Psoas muscle (tissue), 8 donors: ENCODE measurements around the gene KLHL9. TPM values are rescaled to one million over a fixed set of nuclear protein-coding genes. Genes with fewer than 3 reads are reported as not detected.

Experiments
- ATAC-seq, 4 donors: fragments of 200-7000 bp; cut with Tn5 transposase; one replicate each; pipeline ENCODE4 v1.9.1; 2020; ENCODE audit warnings: moderate library complexity in 3 of 4, mild to moderate bottlenecking in 2 of 4
- DNase-seq, 2 donors: peaks; one replicate each; pipeline ENCODE4 v3.0.0-alpha.2; 2020
- H3K27ac ChIP-seq: fragments of 200-600 bp; one replicate; pipeline ENCODE4 v1.8.0; 2022
- H3K27me3 ChIP-seq, 3 donors: fragments of 200-600 bp in 1 of 3; one replicate each; pipeline versions ENCODE4 v1.6.1 to v1.8.0; 2013 to 2022; ENCODE audit warnings: low read length in 2 of 3, mild to moderate bottlenecking in 2 of 3, moderate library complexity in 1 of 3; ENCODE audit not compliant: insufficient read depth in 3 of 3
- H3K36me3 ChIP-seq, 2 donors: fragments of 200-600 bp in 1 of 2; one replicate each; pipeline versions ENCODE4 v1.6.1 to v1.8.0; 2013 to 2022; ENCODE audit warnings: low read depth in 1 of 2, mild to moderate bottlenecking in 1 of 2, moderate library complexity in 1 of 2; ENCODE audit not compliant: insufficient read depth in 1 of 2
- H3K4me1 ChIP-seq: fragments of 200-600 bp; one replicate; pipeline ENCODE4 v1.8.0; 2022
- H3K4me3 ChIP-seq: fragments of 200-600 bp; one replicate; pipeline ENCODE4 v1.8.0; 2022; ENCODE audit warnings: mild to moderate bottlenecking
- H3K9me3 ChIP-seq: fragments of 200-600 bp; one replicate; pipeline ENCODE4 v1.8.0; 2022
- CTCF ChIP-seq: fragments of 200-600 bp; IDR thresholded peaks from one replicate; pipeline ENCODE4 v1.8.0; 2022; ENCODE audit warnings: antibody characterized with exemption
- WGBS, 3 donors: extraction: QIAGEN DNeasy Blood & Tissue Kit; methylation state at CpG; one replicate each; pipeline versions ENCODE4 v1.1.6 to v1.1.7; 2013; 5-methylcytosine and 5-hydroxymethylcytosine counted together
- intact Hi-C, 2 donors: fragments of 100-400 bp; cut with DNase I; formaldehyde crosslinking; loops; one replicate each; pipeline versions ENCODE4 v1.11.0 to v1.14.2; 2022
- polyA plus RNA-seq, 3 donors: library from polyadenylated mRNA; stranded (reverse); fragments of 200-250 nt; gene quantifications; one replicate each; pipeline ENCODE4 v1.2.3, GENCODE V29; 2013
- total RNA-seq, 4 donors: library from RNA; stranded (reverse); fragmentation: NEBNext Ultra II Directional in 2 of 4; extraction: Animal tissue kit (Norgen Biotek cat#: 25700) in 2 of 4; gene quantifications; one replicate each; pipeline versions ENCODE4 v1.2.1 to v1.2.4, GENCODE V29; 2021 to 2023
- donor health status: healthy with polysubstance abuse.
- donor health status: DM: no; HTN: no; CAD: no; lungs with moderate emphysema.
- donor health status: Bipolar disorder and iron deficiency.
- donor health status: healthy.
- donor health status: DM: yes; HTN: yes; CAD: no.
- donor health status: DM: no; HTN: no; CAD: no.
- donor health status: DM: no; HTN: no; CAD: no.
- donor health status: DM: yes; HTN: yes; CAD: no.

The KLHL9 gene
- total and polyA plus RNA-seq, 7 donors: 3.6 to 10.2 (median 7.8) TPM

GRCh38 chr9:21314152-21314551 lies 21.1 kb downstream of the KLHL9 start:
- H3K4me1 ChIP-seq: no peaks in the 10 kb centered on the region
- no peaks in the 10 kb centered on the region for H3K36me3 ChIP-seq
- TF ChIP-seq CTCF: no peak
- ATAC-seq (no peak), DNase-seq (no peak)
- H3K27ac ChIP-seq: no peak overlapping the region
- 73 to 84% (median 76%) methylated on average over 2 of the region's 2 CpGs for WGBS, 3 donors
- H3K27me3 ChIP-seq: no peaks in the 10 kb centered on the region
- intact Hi-C loops: no loop called here
- no peak overlapping the region for H3K4me3 ChIP-seq
- H3K9me3 ChIP-seq: no peaks in the 10 kb centered on the region

GRCh38 chr9:21311889-21312288 lies 23.3 kb downstream of the KLHL9 start:
- ATAC-seq: no peak
- Histone ChIP-seq H3K9me3 (no peaks in the 10 kb centered on the region), H3K4me3 (no peak overlapping the region), H3K27me3 (peaks cover 0 to 3% (median 0%) of the 10 kb centered on the region in 3 donors), H3K36me3 (no peaks in the 10 kb centered on the region), H3K27ac (no peak overlapping the region), H3K4me1 (no peaks in the 10 kb centered on the region)
- WGBS, 3 donors: 76 to 83% (median 78%) methylated on average over 1 of the region's 1 CpG
- intact Hi-C loops: no loop called here
- TF ChIP-seq CTCF: no peak
- DNase-seq: no peak

- ATAC-seq: no peak
- Histone ChIP-seq H3K4me3 (no peak within 1 kb of the TSS), H3K9me3 (no peaks in the 10 kb centered on the region), H3K27me3 (peaks cover 0 to 6% (median 3%) of the 10 kb centered on the region in 3 donors), H3K4me1 (no peaks in the 10 kb centered on the region), H3K36me3 (no peaks in the 10 kb centered on the region), H3K27ac (no peak within 1 kb of the TSS)
- no peak for TF ChIP-seq CTCF
- DNase-seq: no peak
- intact Hi-C loops: loop anchor here in 1 of 2 donors (5.0 kb wide), 1 partner anchor 362 kb away; no protein-coding TSS in a partner anchor
- WGBS, 3 donors: 79 to 86% (median 80%) methylated on average over 2 of the region's 2 CpGs
These were observed 30.0 kb downstream of the KLHL9 start, which contains the start of gene IFNA5 for GRCh38 chr9:21305213-21305612. Gene IFNA5 (minus strand): TSS chr9:21305313. CDS start chr9:21305256, 57 bp downstream.

- Histone ChIP-seq H3K9me3 (no peaks in the 10 kb centered on the region), H3K4me3 (no peak overlapping the region), H3K27ac (no peak overlapping the region), H3K4me1 (no peaks in the 10 kb centered on the region), H3K36me3 (no peaks in the 10 kb centered on the region), H3K27me3 (peaks cover 0 to 4% (median 0%) of the 10 kb centered on the region in 3 donors)
- intact Hi-C loops: no loop called here
- DNase-seq (no peak), ATAC-seq (no peak)
- 61 to 88% (median 74%) methylated on average over 1 of the region's 1 CpG for WGBS, 3 donors
- no peak for TF ChIP-seq CTCF
These were observed 39.2 kb downstream of the KLHL9 start for GRCh38 chr9:21295992-21296391.

- Histone ChIP-seq H3K36me3 (no peaks in the 10 kb centered on the region), H3K9me3 (no peaks in the 10 kb centered on the region), H3K27me3 (peaks cover 0 to 4% (median 0%) of the 10 kb centered on the region in 3 donors), H3K27ac (no peak overlapping the region), H3K4me3 (no peak overlapping the region), H3K4me1 (no peaks in the 10 kb centered on the region)
- ATAC-seq: no peak
- intact Hi-C loops: no loop called here
- no peak for DNase-seq
- no peak for TF ChIP-seq CTCF
- WGBS, 3 donors: 61 to 71% (median 68%) methylated on average over 6 of the region's 6 CpGs
These were observed 40.2 kb downstream of the KLHL9 start for GRCh38 chr9:21294904-21295538.
